ENCODE data around the gene ZBTB32. TPM values are rescaled to one million over a fixed set of nuclear protein-coding genes. Genes with fewer than 3 reads are reported as not detected.

Gene ZBTB32
- polyA plus RNA-seq, 1 of the 3 experiments (the other 2 are of a cell fraction), result not detected

- Histone ChIP-seq H3K27me3 (ENCODE audit: insufficient read depth) (peaks cover 37% of the 10 kb centered on the region; the same call in 1 of the 2 replicates), H3K9me3 (no peaks in the 10 kb centered on the region), H3F3A (replicated peaks; ENCODE audit: insufficient read depth) (no peaks in the 10 kb centered on the region), H3K4me1 (ENCODE audit: control insufficient read depth in 1 of 2, insufficient read depth in 2 of 2, low read depth in 1 of 2, low read length in 1 of 2) (no peaks in the 10 kb centered on the region; a peak in 1 of 4 replicates), H3K79me2 (ENCODE audit: insufficient read depth) (no peaks in the 10 kb centered on the region), H4K20me1 (ENCODE audit: insufficient read depth) (no peaks in the 10 kb centered on the region), H3K9ac (no peak overlapping the region), H3K27ac (ENCODE audit: low read depth in 2 of 2, low read length in 1 of 2) (no peak overlapping the region), H3K4me2 (no peak overlapping the region), H3K4me3 (ENCODE audit: low read depth in 2 of 2, low read length in 1 of 2) (no peak overlapping the region), H3K36me3 (replicated peaks in 1 of 2; ENCODE audit: control insufficient read depth in 1 of 2, insufficient read depth in 2 of 2, low read length in 1 of 2) (no peaks in the 10 kb centered on the region), H2AFZ (ENCODE audit: low read depth) (no peak overlapping the region), H3K9me2 (no peaks in the 10 kb centered on the region)
- WGBS (ENCODE audit: low lambda C conversion rate), result 16% methylated on average over 4 of the region's 4 CpGs
- TF ChIP-seq EP300 (IDR thresholded peaks at IDR 0.05; ENCODE audit: borderline replicate concordance in 1 of 2, low read depth in 1 of 2, low read length in 1 of 2) (no peak), RXRA (IDR thresholded peaks at IDR 0.05; ENCODE audit: borderline replicate concordance, low read depth) (no peak), FOXM1 (IDR thresholded peaks at IDR 0.05; ENCODE audit: low read depth) (no peak), GABPA (IDR thresholded peaks at IDR 0.05; ENCODE audit: low read depth) (no peak), NFIC (IDR thresholded peaks at IDR 0.05; ENCODE audit: borderline replicate concordance) (no peak)
- CTCF ChIA-PET, result interaction anchor here (1.3 kb wide), 1 partner anchor 160 kb away, joined by 3 read pairs; no protein-coding TSS in a partner anchor
- POLR2A ChIA-PET, result interaction anchor here (1.3 kb wide), 1 partner anchor 22 kb away, joined by 3 read pairs; the partner anchor contains the start of gene COX6B1
- no peak for DNase-seq
These were observed 34.4 kb upstream of the ZBTB32 start for GRCh38 chr19:35669974-35670373.

GRCh38 chr19:35670686-35671085, 33.7 kb upstream of the ZBTB32 start:
- no peaks in the 10 kb centered on the region; a peak in 1 of 4 replicates for H3K4me1 ChIP-seq (ENCODE audit: control insufficient read depth in 1 of 2, insufficient read depth in 2 of 2, low read depth in 1 of 2, low read length in 1 of 2)
- H2AFZ ChIP-seq (ENCODE audit: low read depth), result no peak overlapping the region
- no peak overlapping the region for H3K4me3 ChIP-seq (ENCODE audit: low read depth in 2 of 2, low read length in 1 of 2)
- no peaks in the 10 kb centered on the region for H3K9me2 ChIP-seq
- no peak overlapping the region for H3K27ac ChIP-seq (ENCODE audit: low read depth in 2 of 2, low read length in 1 of 2)
- no peaks in the 10 kb centered on the region for H3K9me3 ChIP-seq
- POLR2A ChIA-PET, result no interaction called here
- H3F3A ChIP-seq (replicated peaks; ENCODE audit: insufficient read depth), result no peaks in the 10 kb centered on the region
- H3K4me2 ChIP-seq, result no peak overlapping the region
- TF ChIP-seq RXRA (IDR thresholded peaks at IDR 0.05; ENCODE audit: borderline replicate concordance, low read depth) (no peak), SIN3A (IDR thresholded peaks at IDR 0.05; ENCODE audit: borderline replicate concordance, low read depth, low read length) (no peak), CTCF (IDR thresholded peaks at IDR 0.05) (no peak), MAX (IDR thresholded peaks at IDR 0.05; ENCODE audit: low read depth) (no peak), TEAD4 (IDR thresholded peaks at IDR 0.05; ENCODE audit: borderline replicate concordance, insufficient read depth) (no peak), EP300 (IDR thresholded peaks at IDR 0.05; ENCODE audit: borderline replicate concordance in 1 of 2, low read depth in 1 of 2, low read length in 1 of 2) (no peak)
- H3K27me3 ChIP-seq (ENCODE audit: insufficient read depth), result peaks cover 37% of the 10 kb centered on the region; the same call in 1 of the 2 replicates
- no peak for DNase-seq
- 3% methylated on average over 1 of the region's 1 CpG for WGBS (ENCODE audit: low lambda C conversion rate)
- no peaks in the 10 kb centered on the region for H3K36me3 ChIP-seq (replicated peaks in 1 of 2; ENCODE audit: control insufficient read depth in 1 of 2, insufficient read depth in 2 of 2, low read length in 1 of 2)
- CTCF ChIA-PET, result no interaction called here
- H3K79me2 ChIP-seq (ENCODE audit: insufficient read depth), result no peaks in the 10 kb centered on the region
- no peaks in the 10 kb centered on the region for H4K20me1 ChIP-seq (ENCODE audit: insufficient read depth)
- H3K9ac ChIP-seq, result no peak overlapping the region

GRCh38 chr19:35671818-35672217, 32.5 kb upstream of the ZBTB32 start:
- DNase-seq, result no peak
- H3K27ac ChIP-seq (ENCODE audit: low read depth in 2 of 2, low read length in 1 of 2), result no peak overlapping the region
- H3K9me3 ChIP-seq, result no peaks in the 10 kb centered on the region
- H2AFZ ChIP-seq (ENCODE audit: low read depth), result no peak overlapping the region
- H3K79me2 ChIP-seq (ENCODE audit: insufficient read depth), result no peaks in the 10 kb centered on the region
- no peaks in the 10 kb centered on the region for H3K9me2 ChIP-seq
- H4K20me1 ChIP-seq (ENCODE audit: insufficient read depth), result no peaks in the 10 kb centered on the region
- no peaks in the 10 kb centered on the region for H3F3A ChIP-seq (replicated peaks; ENCODE audit: insufficient read depth)
- no peak overlapping the region for H3K9ac ChIP-seq
- H3K4me1 ChIP-seq (ENCODE audit: control insufficient read depth in 1 of 2, insufficient read depth in 2 of 2, low read depth in 1 of 2, low read length in 1 of 2), result no peaks in the 10 kb centered on the region; a peak in 1 of 4 replicates
- POLR2A ChIA-PET, result no interaction called here
- no peak overlapping the region for H3K4me2 ChIP-seq
- H3K27me3 ChIP-seq (ENCODE audit: insufficient read depth), result peaks cover 47% of the 10 kb centered on the region; the same call in 1 of the 2 replicates
- H3K36me3 ChIP-seq (replicated peaks in 1 of 2; ENCODE audit: control insufficient read depth in 1 of 2, insufficient read depth in 2 of 2, low read length in 1 of 2), result no peaks in the 10 kb centered on the region
- TF ChIP-seq CHD2 (IDR thresholded peaks at IDR 0.05; ENCODE audit: low read length, partially characterized antibody), result no peak
- no peak overlapping the region for H3K4me3 ChIP-seq (ENCODE audit: low read depth in 2 of 2, low read length in 1 of 2)
- 23% methylated on average over 3 of the region's 3 CpGs for WGBS (ENCODE audit: low lambda C conversion rate)
- CTCF ChIA-PET, result interaction anchor here (2.7 kb wide), 1 partner anchor 21 kb away, joined by 10 read pairs; no protein-coding TSS in a partner anchor
